ENCODE results near the gene SLC27A6. TPM values are rescaled to one million over a fixed set of nuclear protein-coding genes. Genes with fewer than 3 reads are reported as not detected.

Gene SLC27A6
- 0.06 TPM in 1 of 2 replicates, not detected in the other for total RNA-seq

DNA sequence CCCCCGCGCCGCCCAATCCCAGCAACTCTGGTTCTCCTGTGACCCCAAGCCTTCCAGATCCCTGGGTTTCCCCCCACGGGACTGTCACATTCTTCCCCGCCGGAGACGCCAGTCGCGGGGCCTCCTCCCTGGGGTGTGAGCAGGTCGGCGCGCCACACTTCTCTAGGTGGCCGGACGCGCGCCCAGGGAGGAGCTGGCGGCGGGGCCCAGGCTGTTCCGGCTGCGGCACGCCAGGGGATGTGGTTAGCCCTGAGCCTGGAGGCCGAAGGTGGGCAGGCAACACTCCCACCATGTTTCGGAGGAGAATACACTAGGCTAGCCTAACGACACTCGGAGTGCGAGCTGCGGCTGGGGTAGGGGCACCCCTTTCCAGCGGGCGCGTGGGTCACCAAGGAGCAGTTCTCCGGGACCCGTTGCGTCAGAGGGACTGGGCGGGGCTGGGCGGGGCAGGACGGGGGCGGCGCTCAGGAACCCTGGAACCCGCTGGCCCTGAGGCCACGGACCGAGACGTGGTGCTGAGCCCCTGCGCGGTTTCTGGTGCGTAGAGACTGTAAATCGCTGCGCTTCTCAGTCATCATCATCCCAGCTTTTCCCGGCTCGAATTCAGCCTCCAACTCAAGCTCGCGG lies at the start of gene SLC27A6:
Gene SLC27A6, plus strand, starts transcription at position 478 of the 627 bp plus-strand sequence. CDS start 650 bp downstream, outside the sequence.

Other genes with a start within 250 kb of the SLC27A6 start
- 12.2 and 14.3 TPM in 2 replicates for gene ISOC1, start 129.3 kb downstream of the SLC27A6 start, total RNA-seq

All from aortic smooth muscle cell (primary cell).